Duodenal mucosa (tissue), 2 donors: Measurements from ENCODE around the gene SPOUT1.
"Not testable (repeated sequence)": the region's sequence is repeated elsewhere in the genome, so short reads cannot be mapped to it uniquely, and the experiment has no call there.

Experiments used
- H3K27ac ChIP-seq: one replicate; pipeline ENCODE4 v1.7.0; 2013; ENCODE audit warnings: low read depth, low read length
- H3K27me3 ChIP-seq, 2 donors: one replicate each; pipeline ENCODE4 v1.7.0; 2013; ENCODE audit warnings: low read length in 2 of 2, control low read depth in 1 of 2; ENCODE audit not compliant: insufficient read depth in 2 of 2, control insufficient read depth in 1 of 2
- H3K36me3 ChIP-seq, 2 donors: one replicate each; pipeline ENCODE4 v1.7.0; 2013; ENCODE audit warnings: low read length in 2 of 2, control low read depth in 1 of 2; ENCODE audit not compliant: insufficient read depth in 2 of 2, control insufficient read depth in 1 of 2
- H3K4me1 ChIP-seq, 2 donors: one replicate each; pipeline ENCODE4 v1.7.0; 2013; ENCODE audit warnings: low read length in 2 of 2, control low read depth in 1 of 2; ENCODE audit not compliant: insufficient read depth in 2 of 2, control insufficient read depth in 1 of 2
- H3K4me3 ChIP-seq, 2 donors: one replicate each; pipeline ENCODE4 v1.7.0; 2013; ENCODE audit warnings: low read length in 2 of 2, low read depth in 1 of 2
- H3K9ac ChIP-seq, 2 donors: one replicate each; pipeline ENCODE4 v1.7.0; 2013; ENCODE audit warnings: low read length in 2 of 2, low read depth in 1 of 2
- H3K9me3 ChIP-seq, 2 donors: one replicate each; pipeline ENCODE4 v1.7.0; 2013; ENCODE audit warnings: low read length in 2 of 2, control low read depth in 1 of 2; ENCODE audit not compliant: control insufficient read depth in 1 of 2

The SPOUT1 gene

GRCh38 chr9:128829477-128830251 is at the start of gene SPOUT1:
Gene SPOUT1, minus strand, starts transcription at chr9:128829794. Its CDS starts 14 bp downstream, at chr9:128829780.
- Histone ChIP-seq H3K36me3 (peaks cover 9 to 29% of the 10 kb centered on the region in 2 donors), H3K27me3 (no peaks in the 10 kb centered on the region), H3K9ac (peak within 1 kb of the TSS; percentile 70 to 76), H3K4me3 (peak within 1 kb of the TSS; percentile 91 to 92), H3K9me3 (no peaks in the 10 kb centered on the region), H3K4me1 (peaks cover 4 to 16% of the 10 kb centered on the region in 2 donors), H3K27ac (no peak within 1 kb of the TSS)

- Histone ChIP-seq H3K9ac (no peak overlapping the region), H3K9me3 (no peaks in the 10 kb centered on the region), H3K4me3 (no peak overlapping the region), H3K36me3 (no peaks in the 10 kb centered on the region), H3K27ac (no peak overlapping the region), H3K27me3 (no peaks in the 10 kb centered on the region), H3K4me1 (peaks cover under 1 to 12% of the 10 kb centered on the region in 2 donors)
Measured at GRCh38 chr9:128877852-128878251, 48.3 kb upstream of the SPOUT1 start.

GRCh38 chr9:128870941-128871265 is 41.3 kb upstream of the SPOUT1 start:
- not testable (repeated sequence) for H3K27me3 ChIP-seq, H3K4me1 ChIP-seq, H3K9ac ChIP-seq, H3K9me3 ChIP-seq, H3K4me3 ChIP-seq, H3K36me3 ChIP-seq, H3K27ac ChIP-seq

GRCh38 chr9:128870128-128870940 is 40.7 kb upstream of the SPOUT1 start:
- no peak overlapping the region for H3K9ac ChIP-seq
- no peaks in the 10 kb centered on the region for H3K4me1 ChIP-seq
- no peak overlapping the region for H3K4me3 ChIP-seq
- no peaks in the 10 kb centered on the region for H3K36me3 ChIP-seq
- no peaks in the 10 kb centered on the region for H3K27me3 ChIP-seq
- H3K9me3 ChIP-seq = no peaks in the 10 kb centered on the region
- no peak overlapping the region for H3K27ac ChIP-seq

GRCh38 chr9:128863647-128864046 is 34.1 kb upstream of the SPOUT1 start:
- H3K27ac ChIP-seq = no peak overlapping the region
- H3K4me3 ChIP-seq = no peak overlapping the region
- H3K9me3 ChIP-seq = no peaks in the 10 kb centered on the region
- no peaks in the 10 kb centered on the region for H3K36me3 ChIP-seq
- H3K9ac ChIP-seq = no peak overlapping the region
- H3K4me1 ChIP-seq = peaks cover 0 to 5% of the 10 kb centered on the region in 2 donors
- no peaks in the 10 kb centered on the region for H3K27me3 ChIP-seq

GRCh38 chr9:128862401-128862851 is 32.8 kb upstream of the SPOUT1 start:
- no peak overlapping the region for H3K9ac ChIP-seq
- no peak overlapping the region for H3K27ac ChIP-seq

GRCh38 chr9:128861501-128861900 is 31.9 kb upstream of the SPOUT1 start:
- H3K4me3 ChIP-seq = no peak overlapping the region
- H3K27me3 ChIP-seq = no peaks in the 10 kb centered on the region
- no peaks in the 10 kb centered on the region for H3K36me3 ChIP-seq
- H3K4me1 ChIP-seq = peaks cover 0 to 5% of the 10 kb centered on the region in 2 donors
- no peak overlapping the region for H3K9ac ChIP-seq
- no peaks in the 10 kb centered on the region for H3K9me3 ChIP-seq
- no peak overlapping the region for H3K27ac ChIP-seq

More at GRCh38 chr9:128862401-128862851, 32.8 kb upstream of the SPOUT1 start:
- H3K4me1 ChIP-seq = peaks cover 0 to 5% of the 10 kb centered on the region in 2 donors
- H3K4me3 ChIP-seq = no peak overlapping the region
- no peaks in the 10 kb centered on the region for H3K27me3 ChIP-seq
- no peaks in the 10 kb centered on the region for H3K9me3 ChIP-seq
- no peaks in the 10 kb centered on the region for H3K36me3 ChIP-seq

GRCh38 chr9:128860937-128861336 is 31.3 kb upstream of the SPOUT1 start:
- H3K4me3 ChIP-seq = no peak overlapping the region
- H3K27me3 ChIP-seq = no peaks in the 10 kb centered on the region
- no peaks in the 10 kb centered on the region for H3K36me3 ChIP-seq
- no peak overlapping the region for H3K27ac ChIP-seq
- no peak overlapping the region for H3K9ac ChIP-seq
- peaks cover 0 to 5% of the 10 kb centered on the region in 2 donors for H3K4me1 ChIP-seq
- no peaks in the 10 kb centered on the region for H3K9me3 ChIP-seq

GRCh38 chr9:128858476-128858875 is 28.9 kb upstream of the SPOUT1 start:
- H3K9ac ChIP-seq, H3K4me3 ChIP-seq, H3K9me3 ChIP-seq, H3K27me3 ChIP-seq, H3K27ac ChIP-seq, H3K4me1 ChIP-seq, H3K36me3 ChIP-seq: not testable (repeated sequence)

- not testable (repeated sequence) for H3K9ac ChIP-seq, H3K36me3 ChIP-seq, H3K9me3 ChIP-seq, H3K27me3 ChIP-seq, H3K4me1 ChIP-seq, H3K4me3 ChIP-seq, H3K27ac ChIP-seq
Measured at GRCh38 chr9:128854454-128854853, 24.9 kb upstream of the SPOUT1 start.
